Liver (tissue), 9 donors: ENCODE measurements around the gene ADAD1. TPM values are rescaled to one million over a fixed set of nuclear protein-coding genes. Genes with fewer than 3 reads are reported as not detected.

Experiments
- DNase-seq: peaks from one replicate; pipeline ENCODE4 v3.0.0-alpha.2; 2017; ENCODE audit warnings: low spot score
- H3K27ac ChIP-seq, 2 donors: one replicate each; pipeline ENCODE4 v1.7.0; 2013; ENCODE audit warnings: inconsistent platforms in 2 of 2, low read length in 2 of 2, control low read depth in 1 of 2, low read depth in 1 of 2, mild to moderate bottlenecking in 1 of 2
- H3K27me3 ChIP-seq, 4 donors: one replicate each; pipeline versions ENCODE4 v1.6.1 to v1.7.0; 2013; ENCODE audit warnings: low read length in 3 of 4, inconsistent platforms in 1 of 4, mild to moderate bottlenecking in 1 of 4, moderate library complexity in 1 of 4; ENCODE audit not compliant: control insufficient read depth in 4 of 4, insufficient read depth in 4 of 4
- H3K36me3 ChIP-seq, 4 donors: one replicate each; pipeline versions ENCODE4 v1.6.1 to v1.7.0; 2013; ENCODE audit warnings: low read length in 3 of 4, mild to moderate bottlenecking in 3 of 4, low read depth in 1 of 4, moderate library complexity in 1 of 4; ENCODE audit not compliant: control insufficient read depth in 4 of 4, insufficient read depth in 3 of 4
- H3K4me1 ChIP-seq, 4 donors: one replicate each; pipeline versions ENCODE4 v1.6.1 to v1.7.0; 2013; ENCODE audit warnings: low read length in 3 of 4, mild to moderate bottlenecking in 3 of 4, moderate library complexity in 1 of 4; ENCODE audit not compliant: control insufficient read depth in 4 of 4, insufficient read depth in 4 of 4
- H3K4me3 ChIP-seq, 3 donors: one replicate each; pipeline versions ENCODE4 v1.6.1 to v1.7.0; 2013; ENCODE audit warnings: low read length in 3 of 3, control low read depth in 1 of 3, low read depth in 1 of 3, mild to moderate bottlenecking in 1 of 3
- H3K9ac ChIP-seq, 2 donors: one replicate each; pipeline ENCODE4 v1.7.0; 2013; ENCODE audit warnings: low read length in 2 of 2, mild to moderate bottlenecking in 2 of 2, moderate library complexity in 2 of 2, control low read depth in 1 of 2, low read depth in 1 of 2
- H3K9me3 ChIP-seq, 4 donors: one replicate each; pipeline versions ENCODE4 v1.6.1 to v1.7.0; 2013; ENCODE audit warnings: low read length in 3 of 4; ENCODE audit not compliant: control insufficient read depth in 4 of 4
- EGR1 ChIP-seq, 2 donors: IDR thresholded peaks; 2 replicates each; pipeline ENCODE4 v1.6.1; 2016 to 2018; ENCODE audit warnings: antibody characterized with exemption in 2 of 2, low read depth in 2 of 2
- FOXA1 ChIP-seq: IDR thresholded peaks from 2 replicates; pipeline ENCODE4 v1.6.1; 2016; ENCODE audit warnings: antibody characterized with exemption
- FOXA2 ChIP-seq: IDR thresholded peaks from 2 replicates; pipeline ENCODE4 v1.6.1; 2016; ENCODE audit warnings: antibody characterized with exemption
- GABPA ChIP-seq, 2 donors: IDR thresholded peaks in 1 of 2; conservative IDR thresholded peaks in 1 of 2; 2 replicates each; pipeline ENCODE4 v1.6.1; 2016; ENCODE audit warnings: antibody characterized with exemption in 2 of 2, mild to moderate bottlenecking in 1 of 2, moderate library complexity in 1 of 2
- HNF4A ChIP-seq, 2 donors: conservative IDR thresholded peaks; 2 replicates each; pipeline ENCODE4 v1.6.1; 2016; ENCODE audit warnings: antibody characterized with exemption in 2 of 2, mild to moderate bottlenecking in 2 of 2
- HNF4G ChIP-seq: IDR thresholded peaks from 2 replicates; pipeline ENCODE4 v1.6.1; 2016; ENCODE audit warnings: antibody characterized with exemption
- JUND ChIP-seq, 2 donors: IDR thresholded peaks; 2 replicates each; pipeline ENCODE4 v1.6.1; 2016; ENCODE audit warnings: antibody characterized with exemption in 2 of 2
- NR2F2 ChIP-seq: IDR thresholded peaks from 2 replicates; pipeline ENCODE4 v1.6.1; 2016; ENCODE audit warnings: antibody characterized with exemption
- RXRA ChIP-seq, 2 donors: IDR thresholded peaks; 2 replicates each; pipeline ENCODE4 v1.6.1; 2017 to 2018; ENCODE audit warnings: antibody characterized with exemption in 2 of 2, mild to moderate bottlenecking in 1 of 2
- SP1 ChIP-seq: IDR thresholded peaks from 2 replicates; pipeline ENCODE4 v1.6.1; 2018; ENCODE audit warnings: antibody characterized with exemption, mild to moderate bottlenecking
- TAF1 ChIP-seq: conservative IDR thresholded peaks from 2 replicates; pipeline ENCODE4 v1.6.1; 2016; ENCODE audit warnings: antibody characterized with exemption, mild to moderate bottlenecking
- YY1 ChIP-seq: IDR thresholded peaks from 2 replicates; pipeline ENCODE4 v1.6.1; 2016; ENCODE audit warnings: antibody characterized with exemption, mild to moderate bottlenecking
- WGBS: extraction: QIAGEN DNeasy Blood & Tissue Kit; methylation state at CpG from one replicate; pipeline ENCODE4 v1.1.7; 2013; 5-methylcytosine and 5-hydroxymethylcytosine counted together
- polyA plus RNA-seq, 2 donors: library from polyadenylated mRNA; stranded (reverse) in 1 of 2; unstranded in 1 of 2; fragments of 200-250 nt in 1 of 2; fragments of >200 nt in 1 of 2; fragmentation: Nextera tagmentation in 1 of 2; extraction: Ambion mirVana in 1 of 2; gene quantifications; one replicate each; pipeline versions ENCODE4 v1.2.1 to v1.2.3, GENCODE V29; 2013 to 2015
- total RNA-seq, 2 donors: library from RNA; depleted of rRNA; stranded (reverse); fragments of >200 nt; gene quantifications; one replicate each; pipeline ENCODE4 v1.2.3, GENCODE V29; 2014
- TF ChIP-seq, protein P1 (sequence below): fragments of 150-350 bp; IDR thresholded peaks from 2 replicates; pipeline ENCODE4 v1.5.1; 2017; ENCODE audit warnings: improper control_type of control experiment, low read depth, low read length; ENCODE audit not compliant: missing input control
- TF ChIP-seq, protein P2 (sequence below): IDR thresholded peaks from 2 replicates; pipeline ENCODE4 v1.6.1; 2016; ENCODE audit warnings: antibody characterized with exemption
- TF ChIP-seq, protein P3 (sequence below): IDR thresholded peaks from 2 replicates; pipeline ENCODE4 v1.6.1; 2016; ENCODE audit warnings: antibody characterized with exemption
- TF ChIP-seq, protein P4 (sequence below): IDR thresholded peaks from 2 replicates; pipeline ENCODE4 v1.6.1; 2016; ENCODE audit warnings: antibody characterized with exemption, mild to moderate bottlenecking
- donor health status: healthy.
- donor health status: healthy.
- donor health status: healthy.
- donor health status: healthy.
- donor health status: healthy.

Gene ADAD1
- total and polyA plus RNA-seq, 4 donors, result not detected

DNA sequence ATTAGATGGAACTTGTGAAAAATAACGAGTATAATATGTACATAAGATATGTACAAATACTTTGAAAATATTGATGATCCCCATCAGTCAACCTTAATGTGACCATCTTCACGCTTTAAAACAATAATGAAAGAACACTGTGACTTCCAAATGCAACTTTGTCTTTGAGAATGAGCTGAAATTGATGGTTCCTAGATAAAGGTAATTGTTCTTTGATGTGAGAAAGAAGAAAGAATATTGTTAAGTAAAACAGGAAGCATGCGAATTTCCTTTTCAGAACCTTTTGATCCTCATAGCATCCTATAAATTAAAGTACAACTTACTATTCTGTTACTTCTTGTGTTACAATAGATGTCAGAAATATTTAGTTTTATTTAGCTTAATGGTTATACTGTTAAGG lies 55.5 kb downstream of the ADAD1 start:
- Histone ChIP-seq H3K9me3 (no peaks in the 10 kb centered on the region), H3K27ac (no peak overlapping the region), H3K4me1 (no peaks in the 10 kb centered on the region), H3K27me3 (peaks cover 0 to 2% (median 0%) of the 10 kb centered on the region in 4 donors), H3K36me3 (no peaks in the 10 kb centered on the region), H3K9ac (no peak overlapping the region), H3K4me3 (no peak overlapping the region)
- 62% methylated on average over 3 of the region's 3 CpGs for WGBS
- TF ChIP-seq, protein P1, sequence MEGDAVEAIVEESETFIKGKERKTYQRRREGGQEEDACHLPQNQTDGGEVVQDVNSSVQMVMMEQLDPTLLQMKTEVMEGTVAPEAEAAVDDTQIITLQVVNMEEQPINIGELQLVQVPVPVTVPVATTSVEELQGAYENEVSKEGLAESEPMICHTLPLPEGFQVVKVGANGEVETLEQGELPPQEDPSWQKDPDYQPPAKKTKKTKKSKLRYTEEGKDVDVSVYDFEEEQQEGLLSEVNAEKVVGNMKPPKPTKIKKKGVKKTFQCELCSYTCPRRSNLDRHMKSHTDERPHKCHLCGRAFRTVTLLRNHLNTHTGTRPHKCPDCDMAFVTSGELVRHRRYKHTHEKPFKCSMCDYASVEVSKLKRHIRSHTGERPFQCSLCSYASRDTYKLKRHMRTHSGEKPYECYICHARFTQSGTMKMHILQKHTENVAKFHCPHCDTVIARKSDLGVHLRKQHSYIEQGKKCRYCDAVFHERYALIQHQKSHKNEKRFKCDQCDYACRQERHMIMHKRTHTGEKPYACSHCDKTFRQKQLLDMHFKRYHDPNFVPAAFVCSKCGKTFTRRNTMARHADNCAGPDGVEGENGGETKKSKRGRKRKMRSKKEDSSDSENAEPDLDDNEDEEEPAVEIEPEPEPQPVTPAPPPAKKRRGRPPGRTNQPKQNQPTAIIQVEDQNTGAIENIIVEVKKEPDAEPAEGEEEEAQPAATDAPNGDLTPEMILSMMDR, result no peak
- TF ChIP-seq SP1, result no peak
- no peak for TF ChIP-seq EGR1 (IDR thresholded peaks at IDR 0.05; ENCODE audit: low read depth in 2 of 2)
- no peak for TF ChIP-seq YY1
- TF ChIP-seq FOXA2, result no peak
- no peak for TF ChIP-seq TAF1
- TF ChIP-seq, protein P2, sequence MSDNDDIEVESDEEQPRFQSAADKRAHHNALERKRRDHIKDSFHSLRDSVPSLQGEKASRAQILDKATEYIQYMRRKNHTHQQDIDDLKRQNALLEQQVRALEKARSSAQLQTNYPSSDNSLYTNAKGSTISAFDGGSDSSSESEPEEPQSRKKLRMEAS, result no peak
- TF ChIP-seq, protein P3, sequence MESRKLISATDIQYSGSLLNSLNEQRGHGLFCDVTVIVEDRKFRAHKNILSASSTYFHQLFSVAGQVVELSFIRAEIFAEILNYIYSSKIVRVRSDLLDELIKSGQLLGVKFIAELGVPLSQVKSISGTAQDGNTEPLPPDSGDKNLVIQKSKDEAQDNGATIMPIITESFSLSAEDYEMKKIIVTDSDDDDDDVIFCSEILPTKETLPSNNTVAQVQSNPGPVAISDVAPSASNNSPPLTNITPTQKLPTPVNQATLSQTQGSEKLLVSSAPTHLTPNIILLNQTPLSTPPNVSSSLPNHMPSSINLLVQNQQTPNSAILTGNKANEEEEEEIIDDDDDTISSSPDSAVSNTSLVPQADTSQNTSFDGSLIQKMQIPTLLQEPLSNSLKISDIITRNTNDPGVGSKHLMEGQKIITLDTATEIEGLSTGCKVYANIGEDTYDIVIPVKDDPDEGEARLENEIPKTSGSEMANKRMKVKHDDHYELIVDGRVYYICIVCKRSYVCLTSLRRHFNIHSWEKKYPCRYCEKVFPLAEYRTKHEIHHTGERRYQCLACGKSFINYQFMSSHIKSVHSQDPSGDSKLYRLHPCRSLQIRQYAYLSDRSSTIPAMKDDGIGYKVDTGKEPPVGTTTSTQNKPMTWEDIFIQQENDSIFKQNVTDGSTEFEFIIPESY, result no peak
- no peak for TF ChIP-seq GABPA (IDR thresholded peaks at IDR 0.05 in 1 of 2, conservative IDR thresholded peaks at IDR 0.05 in 1 of 2)
- TF ChIP-seq NR2F2, result no peak
- TF ChIP-seq, protein P4, sequence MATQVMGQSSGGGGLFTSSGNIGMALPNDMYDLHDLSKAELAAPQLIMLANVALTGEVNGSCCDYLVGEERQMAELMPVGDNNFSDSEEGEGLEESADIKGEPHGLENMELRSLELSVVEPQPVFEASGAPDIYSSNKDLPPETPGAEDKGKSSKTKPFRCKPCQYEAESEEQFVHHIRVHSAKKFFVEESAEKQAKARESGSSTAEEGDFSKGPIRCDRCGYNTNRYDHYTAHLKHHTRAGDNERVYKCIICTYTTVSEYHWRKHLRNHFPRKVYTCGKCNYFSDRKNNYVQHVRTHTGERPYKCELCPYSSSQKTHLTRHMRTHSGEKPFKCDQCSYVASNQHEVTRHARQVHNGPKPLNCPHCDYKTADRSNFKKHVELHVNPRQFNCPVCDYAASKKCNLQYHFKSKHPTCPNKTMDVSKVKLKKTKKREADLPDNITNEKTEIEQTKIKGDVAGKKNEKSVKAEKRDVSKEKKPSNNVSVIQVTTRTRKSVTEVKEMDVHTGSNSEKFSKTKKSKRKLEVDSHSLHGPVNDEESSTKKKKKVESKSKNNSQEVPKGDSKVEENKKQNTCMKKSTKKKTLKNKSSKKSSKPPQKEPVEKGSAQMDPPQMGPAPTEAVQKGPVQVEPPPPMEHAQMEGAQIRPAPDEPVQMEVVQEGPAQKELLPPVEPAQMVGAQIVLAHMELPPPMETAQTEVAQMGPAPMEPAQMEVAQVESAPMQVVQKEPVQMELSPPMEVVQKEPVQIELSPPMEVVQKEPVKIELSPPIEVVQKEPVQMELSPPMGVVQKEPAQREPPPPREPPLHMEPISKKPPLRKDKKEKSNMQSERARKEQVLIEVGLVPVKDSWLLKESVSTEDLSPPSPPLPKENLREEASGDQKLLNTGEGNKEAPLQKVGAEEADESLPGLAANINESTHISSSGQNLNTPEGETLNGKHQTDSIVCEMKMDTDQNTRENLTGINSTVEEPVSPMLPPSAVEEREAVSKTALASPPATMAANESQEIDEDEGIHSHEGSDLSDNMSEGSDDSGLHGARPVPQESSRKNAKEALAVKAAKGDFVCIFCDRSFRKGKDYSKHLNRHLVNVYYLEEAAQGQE, result no peak
- TF ChIP-seq JUND (IDR thresholded peaks at IDR 0.05), result no peak
- no peak for TF ChIP-seq HNF4A (conservative IDR thresholded peaks at IDR 0.05)
- TF ChIP-seq FOXA1, result no peak
- no peak for TF ChIP-seq RXRA (IDR thresholded peaks at IDR 0.05)
- no peak for TF ChIP-seq HNF4G
- no peak for DNase-seq

DNA sequence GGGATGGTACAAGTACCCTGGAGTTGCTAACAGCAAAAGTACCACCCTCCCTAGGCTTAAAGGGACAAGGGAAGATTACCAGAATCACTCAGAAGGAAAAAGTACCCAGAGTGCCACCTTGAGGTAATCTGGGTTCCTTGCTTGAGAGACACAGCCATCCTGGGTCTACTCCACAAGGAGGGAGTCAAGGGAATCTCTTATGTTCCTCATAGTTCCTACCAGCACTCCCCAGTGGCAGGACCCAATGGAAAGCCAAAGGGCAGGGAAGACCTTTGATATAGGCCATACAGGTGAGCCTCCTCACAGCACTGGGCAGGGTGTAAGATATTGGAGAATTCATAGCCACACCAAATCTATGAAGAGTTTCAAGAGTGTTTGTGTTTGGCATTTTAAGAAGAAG lies 72.0 kb downstream of the ADAD1 start:
- no peaks in the 10 kb centered on the region for H3K4me1 ChIP-seq
- no peaks in the 10 kb centered on the region for H3K27me3 ChIP-seq
- no peak overlapping the region for H3K4me3 ChIP-seq
- H3K27ac ChIP-seq, result no peak overlapping the region
- no peaks in the 10 kb centered on the region for H3K36me3 ChIP-seq
- H3K9me3 ChIP-seq, result no peaks in the 10 kb centered on the region
- no peak overlapping the region for H3K9ac ChIP-seq
- DNase-seq, result no peak
- TF ChIP-seq JUND (IDR thresholded peaks at IDR 0.05) (no peak), RXRA (IDR thresholded peaks at IDR 0.05) (no peak), HNF4A (conservative IDR thresholded peaks at IDR 0.05) (no peak), GABPA (IDR thresholded peaks at IDR 0.05 in 1 of 2, conservative IDR thresholded peaks at IDR 0.05 in 1 of 2) (no peak), SP1 (no peak), HNF4G (no peak)
- TF ChIP-seq, protein P4, result no peak
